Measurements from ENCODE around the gene TMA7. TPM values are rescaled to one million over a fixed set of nuclear protein-coding genes. Genes with fewer than 3 reads are reported as not detected.

The TMA7 gene
- total RNA-seq, 1 donor from 2014 or later: 309 TPM

DNA sequence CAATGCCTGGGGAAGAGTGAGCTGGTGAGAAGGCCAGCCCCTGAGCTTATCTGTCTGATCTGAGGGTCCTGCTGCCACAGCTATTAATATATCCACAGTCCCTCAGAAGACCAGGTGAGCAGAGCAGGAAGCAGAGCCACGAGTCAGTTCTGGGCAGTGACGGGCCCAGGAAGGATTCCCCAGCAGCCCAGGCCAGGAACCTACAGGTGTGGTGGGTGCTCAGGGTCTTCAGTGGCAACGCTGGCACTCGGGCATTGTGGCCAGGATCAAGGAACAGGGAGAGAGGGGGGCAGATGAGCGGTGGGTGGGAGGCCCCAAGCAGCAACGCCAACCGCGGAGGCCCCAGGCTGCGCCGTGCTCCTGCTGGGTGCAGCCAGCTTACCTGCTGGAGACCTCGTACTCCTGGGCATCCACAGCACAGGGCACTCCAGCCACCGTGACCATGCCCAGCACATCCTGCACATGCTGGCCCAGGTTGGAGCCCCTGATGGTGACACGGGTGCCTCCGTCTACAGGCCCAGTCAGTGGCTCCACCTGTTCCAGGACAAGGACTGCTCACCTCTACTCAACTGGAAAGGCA lies 22.4 kb upstream of the TMA7 start:
- Mint-ChIP-seq H3K9me3 (no peaks in the 10 kb centered on the region), H3K36me3 (ENCODE audit: low read depth) (peaks cover 2% of the 10 kb centered on the region), H3K27ac (ENCODE audit: unreplicated experiment) (peak overlapping the region; percentile 62), H3K4me1 (no peaks in the 10 kb centered on the region), H3K4me3 (no peak overlapping the region), H3K27me3 (ENCODE audit: low read depth) (no peaks in the 10 kb centered on the region)
- no peak for DNase-seq (ENCODE audit: low read depth, low spot score)
- TF ChIP-seq, protein P1, sequence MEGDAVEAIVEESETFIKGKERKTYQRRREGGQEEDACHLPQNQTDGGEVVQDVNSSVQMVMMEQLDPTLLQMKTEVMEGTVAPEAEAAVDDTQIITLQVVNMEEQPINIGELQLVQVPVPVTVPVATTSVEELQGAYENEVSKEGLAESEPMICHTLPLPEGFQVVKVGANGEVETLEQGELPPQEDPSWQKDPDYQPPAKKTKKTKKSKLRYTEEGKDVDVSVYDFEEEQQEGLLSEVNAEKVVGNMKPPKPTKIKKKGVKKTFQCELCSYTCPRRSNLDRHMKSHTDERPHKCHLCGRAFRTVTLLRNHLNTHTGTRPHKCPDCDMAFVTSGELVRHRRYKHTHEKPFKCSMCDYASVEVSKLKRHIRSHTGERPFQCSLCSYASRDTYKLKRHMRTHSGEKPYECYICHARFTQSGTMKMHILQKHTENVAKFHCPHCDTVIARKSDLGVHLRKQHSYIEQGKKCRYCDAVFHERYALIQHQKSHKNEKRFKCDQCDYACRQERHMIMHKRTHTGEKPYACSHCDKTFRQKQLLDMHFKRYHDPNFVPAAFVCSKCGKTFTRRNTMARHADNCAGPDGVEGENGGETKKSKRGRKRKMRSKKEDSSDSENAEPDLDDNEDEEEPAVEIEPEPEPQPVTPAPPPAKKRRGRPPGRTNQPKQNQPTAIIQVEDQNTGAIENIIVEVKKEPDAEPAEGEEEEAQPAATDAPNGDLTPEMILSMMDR (conservative IDR thresholded peaks at IDR 0.05): no peak

DNA sequence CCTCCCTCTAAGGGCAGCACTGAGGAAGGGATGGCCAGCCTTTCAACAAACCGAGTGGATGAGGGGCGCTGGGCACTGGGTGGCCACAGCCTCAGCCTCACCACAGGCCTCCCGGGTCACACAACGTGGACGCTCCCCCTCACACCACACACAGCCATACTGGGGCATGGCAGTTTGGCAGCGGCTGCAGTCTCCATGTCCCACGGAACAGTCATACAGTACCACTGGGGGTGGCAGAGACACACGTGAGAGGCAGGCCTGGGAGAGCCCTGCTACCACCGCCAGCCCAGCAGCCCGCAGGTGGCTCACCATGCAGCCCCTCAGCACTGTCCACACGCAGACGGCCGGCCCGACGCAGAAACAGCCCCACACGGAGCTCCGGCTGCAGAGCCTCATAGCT lies 21.9 kb upstream of the TMA7 start:
- TF ChIP-seq, protein P1 (conservative IDR thresholded peaks at IDR 0.05): no peak
- Mint-ChIP-seq H3K9me3 (no peaks in the 10 kb centered on the region), H3K27me3 (ENCODE audit: low read depth) (no peaks in the 10 kb centered on the region), H3K4me3 (no peak overlapping the region), H3K27ac (ENCODE audit: unreplicated experiment) (no peak overlapping the region), H3K36me3 (ENCODE audit: low read depth) (peaks cover under 1% of the 10 kb centered on the region), H3K4me1 (peaks cover 2% of the 10 kb centered on the region)
- DNase-seq (ENCODE audit: low read depth, low spot score): no peak

- H3K4me1 Mint-ChIP-seq: peaks cover 3% of the 10 kb centered on the region
- no peak overlapping the region for H3K4me3 Mint-ChIP-seq
- no peak for DNase-seq (ENCODE audit: low read depth, low spot score)
- H3K27ac Mint-ChIP-seq (ENCODE audit: unreplicated experiment): no peak overlapping the region
- H3K27me3 Mint-ChIP-seq (ENCODE audit: low read depth): no peaks in the 10 kb centered on the region
- TF ChIP-seq, protein P1 (conservative IDR thresholded peaks at IDR 0.05): no peak
- H3K36me3 Mint-ChIP-seq (ENCODE audit: low read depth): no peaks in the 10 kb centered on the region
- no peaks in the 10 kb centered on the region for H3K9me3 Mint-ChIP-seq
Observed at GRCh38 chr3:48418651-48419050, 21.4 kb upstream of the TMA7 start.

DNA sequence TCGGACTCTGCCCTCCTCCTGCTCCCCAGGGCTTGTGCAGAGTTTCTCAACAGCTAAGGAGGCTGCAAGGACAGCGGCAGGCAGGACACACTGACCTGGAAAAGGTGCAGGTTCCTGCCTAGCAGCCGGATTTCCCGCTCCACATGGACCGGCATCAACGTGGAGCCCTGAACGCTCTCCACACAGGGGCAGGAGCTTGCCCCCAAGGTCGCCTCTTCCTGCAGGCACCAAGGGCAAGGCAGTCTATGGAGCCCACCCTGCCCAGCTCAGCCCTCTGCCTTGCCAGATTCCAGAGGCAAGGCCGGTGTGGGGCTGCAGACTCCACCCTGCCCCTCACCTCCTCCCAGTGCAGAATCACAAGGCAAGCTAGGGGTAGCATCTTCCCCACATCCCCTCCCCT lies 20.9 kb upstream of the TMA7 start:
- no peaks in the 10 kb centered on the region for H3K9me3 Mint-ChIP-seq
- TF ChIP-seq, protein P1 (conservative IDR thresholded peaks at IDR 0.05): no peak
- no peaks in the 10 kb centered on the region for H3K27me3 Mint-ChIP-seq (ENCODE audit: low read depth)
- H3K36me3 Mint-ChIP-seq (ENCODE audit: low read depth): no peaks in the 10 kb centered on the region
- H3K27ac Mint-ChIP-seq (ENCODE audit: unreplicated experiment): no peak overlapping the region
- DNase-seq (ENCODE audit: low read depth, low spot score): no peak
- peaks cover 3% of the 10 kb centered on the region for H3K4me1 Mint-ChIP-seq
- no peak overlapping the region for H3K4me3 Mint-ChIP-seq

DNA sequence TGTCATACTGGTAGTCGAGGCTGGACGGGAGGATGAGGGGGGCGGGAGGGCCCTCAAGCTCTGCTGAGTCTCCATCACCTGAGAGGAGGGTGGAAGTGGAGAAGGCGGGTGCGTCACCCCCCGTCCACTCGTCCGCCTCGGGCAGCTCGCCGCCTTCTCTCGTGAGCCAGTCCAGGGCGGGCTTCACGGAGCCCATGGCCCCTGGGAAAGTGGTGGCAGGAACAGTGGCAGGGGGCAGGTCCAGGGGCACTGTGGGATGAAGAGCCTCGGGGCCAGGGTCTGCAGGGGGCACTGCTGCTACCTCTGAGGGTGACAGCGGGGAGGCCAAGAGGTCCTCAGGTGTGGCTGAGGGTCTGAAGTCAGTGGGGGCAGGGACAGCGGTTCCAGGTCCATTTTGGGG lies 20.5 kb upstream of the TMA7 start:
- Mint-ChIP-seq H3K4me3 (no peak overlapping the region), H3K27me3 (ENCODE audit: low read depth) (no peaks in the 10 kb centered on the region), H3K9me3 (no peaks in the 10 kb centered on the region), H3K27ac (ENCODE audit: unreplicated experiment) (no peak overlapping the region), H3K36me3 (ENCODE audit: low read depth) (no peaks in the 10 kb centered on the region), H3K4me1 (peaks cover 6% of the 10 kb centered on the region)
- DNase-seq (ENCODE audit: low read depth, low spot score): no peak
- TF ChIP-seq, protein P1 (conservative IDR thresholded peaks at IDR 0.05): no peak
